ENCODE measurements around the gene PHGDH.
"Not testable (repeated sequence)": the region's sequence is repeated elsewhere in the genome, so short reads cannot be mapped to it uniquely, and the experiment has no call there.

The PHGDH gene

DNA sequence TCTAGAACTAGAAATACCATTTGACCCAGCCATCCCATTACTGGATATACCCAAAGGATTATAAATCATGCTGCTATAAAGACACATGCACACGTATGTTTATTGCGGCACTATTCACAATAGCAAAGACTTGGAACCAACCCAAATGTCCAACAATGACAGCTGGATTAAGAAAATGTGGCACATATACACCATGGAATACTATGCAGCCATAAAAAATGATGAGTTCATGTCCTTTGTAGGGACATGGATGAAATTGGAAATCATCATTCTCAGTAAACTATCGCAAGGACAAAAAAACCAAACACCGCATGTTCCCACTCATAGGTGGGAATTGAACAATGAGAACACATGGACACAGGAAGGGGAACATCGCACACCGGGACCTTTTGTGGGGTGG is 5.1 kb upstream of the PHGDH start:
- not testable (repeated sequence) for DNase-seq; H3K36me3 Mint-ChIP-seq (ENCODE audit: insufficient read depth); H3K4me3 Mint-ChIP-seq; H3K4me1 Mint-ChIP-seq (ENCODE audit: low read depth in 2 of 2); ATAC-seq (replicated peaks); H3K27ac Mint-ChIP-seq
- H3K27me3 Mint-ChIP-seq, result peaks cover 18 to 52% of the 10 kb centered on the region in 2 donors
- H3K9me3 Mint-ChIP-seq, result peaks cover 10 to 14% of the 10 kb centered on the region in 2 donors

DNA sequence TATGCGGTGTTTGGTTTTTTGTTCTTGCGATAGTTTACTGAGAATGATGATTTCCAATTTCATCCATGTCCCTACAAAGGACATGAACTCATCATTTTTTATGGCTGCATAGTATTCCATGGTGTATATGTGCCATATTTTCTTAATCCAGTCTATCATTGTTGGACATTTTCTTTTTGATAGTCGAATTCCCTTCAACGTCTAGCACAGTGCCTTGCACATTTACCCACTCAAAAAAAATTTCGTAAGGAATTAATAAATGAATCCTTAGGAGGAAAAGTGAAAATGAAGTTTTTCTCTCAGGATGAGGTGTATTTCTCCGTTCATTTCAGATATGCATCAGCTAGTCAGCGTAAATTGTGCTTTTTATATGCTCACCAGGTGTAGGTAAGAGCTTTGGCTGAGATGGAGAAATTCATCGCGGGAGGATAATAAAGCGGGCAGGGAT is 354 bp upstream of the PHGDH start:
- peak overlapping the region; percentile 77 to 89 for H3K4me3 Mint-ChIP-seq
- H3K4me1 Mint-ChIP-seq (ENCODE audit: low read depth in 2 of 2), result peaks cover 10 to 20% of the 10 kb centered on the region in 2 donors
- ATAC-seq (replicated peaks); DNase-seq; H3K9me3 Mint-ChIP-seq; H3K36me3 Mint-ChIP-seq (ENCODE audit: insufficient read depth); H3K27ac Mint-ChIP-seq: not testable (repeated sequence)
- peaks cover 8 to 74% of the 10 kb centered on the region in 2 donors for H3K27me3 Mint-ChIP-seq

DNA sequence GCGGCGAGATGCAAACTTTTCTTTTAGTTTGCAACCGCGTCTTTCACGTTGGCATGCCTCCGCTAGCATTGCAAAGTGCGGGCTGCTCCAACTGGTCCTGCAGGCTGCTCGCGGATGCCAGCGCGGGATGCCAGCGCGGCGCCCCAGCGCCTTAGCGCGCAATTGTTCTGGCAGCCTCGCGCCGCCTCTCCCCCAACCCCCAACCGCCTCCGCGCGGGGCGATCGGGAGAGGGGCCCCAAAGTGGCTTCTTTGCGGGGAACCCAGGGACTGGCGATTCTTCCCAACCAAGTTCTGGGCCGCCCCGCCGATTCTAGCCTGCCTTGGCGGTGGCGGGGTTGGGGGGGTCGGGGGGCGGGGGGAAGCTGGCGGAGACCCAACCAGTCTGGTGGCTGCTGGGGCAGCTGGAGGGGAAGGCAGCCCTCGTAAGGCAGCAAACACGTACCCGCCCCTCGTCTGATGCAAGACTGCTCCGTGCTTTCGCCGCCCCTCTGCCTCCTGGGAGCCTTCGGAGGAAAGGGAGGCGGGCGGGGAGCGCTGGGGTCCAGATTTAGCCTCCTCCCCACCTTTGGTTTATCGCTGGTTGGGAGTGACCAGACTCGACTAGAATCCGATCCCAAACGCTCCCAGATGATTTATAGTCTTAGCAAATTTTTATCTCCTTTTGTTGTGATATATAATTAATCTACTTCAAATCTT is 756 bp downstream of the PHGDH start:
- ATAC-seq (replicated peaks) (peak; percentile 50), DNase-seq (no peak)
- peak overlapping the region; percentile 77 to 89 for H3K4me3 Mint-ChIP-seq
- no peaks in the 10 kb centered on the region for H3K36me3 Mint-ChIP-seq (ENCODE audit: insufficient read depth)
- no peak overlapping the region for H3K27ac Mint-ChIP-seq
- peaks cover 8 to 75% of the 10 kb centered on the region in 2 donors for H3K27me3 Mint-ChIP-seq
- peaks cover 10 to 20% of the 10 kb centered on the region in 2 donors for H3K4me1 Mint-ChIP-seq (ENCODE audit: low read depth in 2 of 2)
- H3K9me3 Mint-ChIP-seq, result no peaks in the 10 kb centered on the region

DNA sequence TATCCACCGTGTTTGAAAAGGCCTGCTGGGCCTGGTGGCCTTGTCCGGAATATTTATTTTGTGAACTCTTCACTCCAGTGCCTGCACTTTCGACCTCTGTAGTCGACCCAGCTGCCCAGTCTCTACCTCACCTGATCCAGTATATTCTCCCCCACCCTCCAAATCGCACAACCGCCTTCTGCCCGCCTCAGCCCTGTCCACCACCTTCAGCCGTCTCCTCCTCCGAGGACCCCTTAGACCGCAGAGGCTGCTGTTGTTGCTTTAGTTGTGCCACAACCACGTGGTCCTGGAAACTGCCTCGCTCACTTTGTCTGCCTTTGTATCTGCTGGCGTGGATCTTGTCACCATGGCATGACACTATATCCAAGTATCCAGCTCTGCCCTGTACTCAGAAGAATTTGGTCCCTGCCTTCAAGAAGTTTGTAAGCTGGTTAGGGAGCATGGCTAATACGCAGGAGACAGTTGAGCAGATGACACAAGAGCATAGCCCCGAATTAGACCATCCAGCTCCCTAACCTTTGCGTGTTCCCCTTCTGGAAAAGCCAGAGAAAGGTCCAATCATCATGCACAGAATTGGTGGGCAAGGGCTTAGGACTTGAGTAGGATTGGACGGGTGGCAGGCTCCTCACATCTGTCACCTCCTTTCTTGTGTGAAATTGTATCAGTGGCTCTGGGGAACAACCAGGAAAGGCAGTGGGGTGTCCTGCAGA is 1.5 kb downstream of the PHGDH start:
- H3K4me1 Mint-ChIP-seq (ENCODE audit: low read depth in 2 of 2), result peaks cover 10 to 20% of the 10 kb centered on the region in 2 donors
- H3K4me3 Mint-ChIP-seq, result peak overlapping the region; percentile 68 to 73
- no peak for ATAC-seq (replicated peaks)
- DNase-seq, result no peak
- H3K27ac Mint-ChIP-seq, result no peak overlapping the region
- no peaks in the 10 kb centered on the region for H3K9me3 Mint-ChIP-seq
- no peaks in the 10 kb centered on the region for H3K36me3 Mint-ChIP-seq (ENCODE audit: insufficient read depth)
- H3K27me3 Mint-ChIP-seq, result peaks cover 8 to 73% of the 10 kb centered on the region in 2 donors

DNA sequence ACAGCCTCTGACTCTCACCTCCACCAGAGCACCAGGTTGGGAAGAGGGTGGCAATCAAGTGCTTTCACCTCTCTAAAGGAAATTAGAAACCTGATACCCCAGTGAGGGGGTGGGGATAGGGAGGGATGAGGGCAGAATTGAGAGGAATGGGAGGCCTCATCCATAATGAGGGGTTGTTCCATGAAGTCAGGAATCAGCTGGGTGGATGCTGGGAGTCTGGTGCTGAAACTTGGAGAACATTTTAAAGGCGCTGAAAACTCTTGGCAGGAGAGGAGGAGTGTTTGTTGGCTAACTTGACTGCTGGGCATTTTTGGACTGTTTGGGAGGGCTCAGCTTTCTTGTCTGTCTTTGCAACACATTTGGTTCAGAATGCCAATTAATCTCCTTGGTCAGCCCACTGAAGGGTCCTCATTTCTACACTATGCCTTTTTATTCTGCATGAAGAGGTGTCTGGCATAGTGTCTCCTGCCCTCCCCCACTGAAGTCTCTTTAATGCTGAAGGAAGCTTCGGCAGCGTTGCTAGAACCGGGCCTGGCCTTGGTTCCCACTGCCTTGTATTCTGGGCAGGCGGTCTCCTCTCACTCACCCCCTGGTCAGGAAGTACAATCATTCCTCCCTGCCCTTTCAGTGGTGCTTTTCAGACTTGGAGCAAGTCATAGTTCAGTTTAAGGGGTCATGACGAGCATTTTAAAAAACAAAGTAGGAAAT is 2.2 kb downstream of the PHGDH start:
- peaks cover 8 to 66% of the 10 kb centered on the region in 2 donors for H3K27me3 Mint-ChIP-seq
- H3K36me3 Mint-ChIP-seq (ENCODE audit: insufficient read depth), result no peaks in the 10 kb centered on the region
- DNase-seq (no peak), ATAC-seq (replicated peaks) (no peak)
- peaks cover 10 to 20% of the 10 kb centered on the region in 2 donors for H3K4me1 Mint-ChIP-seq (ENCODE audit: low read depth in 2 of 2)
- peak overlapping the region; percentile 68 to 73 for H3K4me3 Mint-ChIP-seq
- no peaks in the 10 kb centered on the region for H3K9me3 Mint-ChIP-seq
- H3K27ac Mint-ChIP-seq, result no peak overlapping the region

DNA sequence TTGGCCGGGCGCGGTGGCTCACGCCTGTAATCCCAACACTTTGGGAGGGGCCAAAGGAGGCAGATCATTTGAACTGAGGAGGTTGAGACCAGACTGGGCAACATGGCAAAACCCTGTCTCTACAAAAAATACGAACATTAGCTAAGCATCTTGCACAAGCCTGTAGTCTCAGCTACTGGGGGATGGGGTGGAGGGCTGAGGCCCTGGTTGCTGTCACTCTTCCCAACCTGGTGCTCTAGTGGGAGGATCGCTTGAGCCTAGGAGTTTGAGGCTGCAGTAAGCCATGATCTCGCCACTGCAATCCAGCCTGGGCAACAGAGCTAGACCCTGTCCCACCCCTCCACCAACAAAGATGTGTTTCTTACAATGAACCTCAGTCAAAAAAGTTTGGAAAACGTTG is 2.8 kb downstream of the PHGDH start:
- Mint-ChIP-seq H3K36me3 (ENCODE audit: insufficient read depth) (no peaks in the 10 kb centered on the region), H3K4me1 (ENCODE audit: low read depth in 2 of 2) (peaks cover 10 to 20% of the 10 kb centered on the region in 2 donors), H3K9me3 (no peaks in the 10 kb centered on the region), H3K27me3 (peaks cover 8 to 59% of the 10 kb centered on the region in 2 donors), H3K27ac (no peak overlapping the region), H3K4me3 (no peak overlapping the region)
- ATAC-seq (replicated peaks) (no peak), DNase-seq (no peak)

DNA sequence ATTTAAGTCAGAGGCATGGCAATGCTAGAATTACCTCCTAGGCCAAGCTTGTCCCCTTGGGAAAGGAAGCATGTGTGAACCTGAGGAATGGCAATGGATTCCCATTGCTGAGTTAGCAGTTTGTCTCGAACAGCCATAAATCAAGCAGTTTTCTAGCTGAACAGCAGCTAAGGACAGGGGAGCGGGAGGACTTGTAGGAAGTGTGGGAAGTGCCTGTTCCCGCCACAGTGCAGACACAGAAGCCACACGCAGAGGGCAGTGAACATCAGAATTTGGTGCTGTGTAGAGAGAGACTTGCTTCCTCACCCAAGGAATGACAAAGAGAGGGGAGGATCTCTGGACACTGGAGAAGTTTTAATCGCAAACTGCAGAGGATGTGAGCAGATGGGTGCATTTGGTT is 3.8 kb downstream of the PHGDH start:
- Mint-ChIP-seq H3K36me3 (ENCODE audit: insufficient read depth) (no peaks in the 10 kb centered on the region), H3K9me3 (no peaks in the 10 kb centered on the region), H3K4me3 (no peak overlapping the region), H3K4me1 (ENCODE audit: low read depth in 2 of 2) (peaks cover 10 to 20% of the 10 kb centered on the region in 2 donors), H3K27me3 (peaks cover 8 to 49% of the 10 kb centered on the region in 2 donors), H3K27ac (no peak overlapping the region)
- DNase-seq (no peak), ATAC-seq (replicated peaks) (no peak)

DNA sequence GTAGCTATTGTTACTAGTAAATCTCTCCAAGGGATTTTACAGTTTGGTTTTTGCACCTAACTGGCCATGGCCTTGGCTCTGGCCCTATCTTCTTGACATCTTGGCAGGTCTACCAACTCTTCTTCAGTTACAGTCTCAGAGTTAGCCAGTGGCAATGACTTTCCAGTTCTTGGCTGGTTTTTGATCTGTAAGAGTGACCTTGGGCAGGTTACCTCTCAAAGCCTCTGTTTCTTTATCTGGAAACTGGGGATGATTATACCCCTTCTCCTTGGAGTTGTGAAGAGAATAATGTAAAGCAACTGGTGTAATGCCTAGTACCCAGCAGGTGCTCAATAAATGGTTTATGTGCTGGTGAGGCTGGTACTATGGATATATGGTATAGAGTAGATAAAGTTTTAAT is 6.7 kb downstream of the PHGDH start:
- Mint-ChIP-seq H3K36me3 (ENCODE audit: insufficient read depth) (no peaks in the 10 kb centered on the region), H3K9me3 (no peaks in the 10 kb centered on the region), H3K4me1 (ENCODE audit: low read depth in 2 of 2) (peaks cover 0 to 9% of the 10 kb centered on the region in 2 donors), H3K27ac (no peak overlapping the region), H3K27me3 (peaks cover 2 to 26% of the 10 kb centered on the region in 2 donors), H3K4me3 (no peak overlapping the region)
- DNase-seq (no peak), ATAC-seq (replicated peaks) (no peak)

DNA sequence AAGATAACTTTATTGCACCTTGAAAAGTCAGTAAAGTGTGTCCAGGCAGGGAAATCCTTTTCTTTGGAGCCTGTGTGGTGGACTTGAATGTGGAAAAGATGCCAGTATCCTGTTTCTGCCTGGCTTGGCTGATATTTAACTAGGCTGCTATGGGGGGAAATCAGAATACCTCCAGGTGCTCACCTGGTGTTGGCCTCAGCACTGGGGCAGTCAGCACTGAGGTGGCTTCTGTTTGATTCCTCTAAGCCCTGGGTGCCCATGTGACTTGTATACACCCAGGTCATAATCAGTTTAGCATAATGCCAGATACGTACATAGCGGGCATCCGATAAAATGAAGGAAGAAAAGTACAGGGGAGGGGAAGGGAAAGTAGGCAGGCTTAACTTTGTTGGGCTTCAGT is 7.2 kb downstream of the PHGDH start:
- no peaks in the 10 kb centered on the region for H3K9me3 Mint-ChIP-seq
- H3K27me3 Mint-ChIP-seq, result peaks cover 0 to 21% of the 10 kb centered on the region in 2 donors
- no peak overlapping the region for H3K27ac Mint-ChIP-seq
- H3K4me3 Mint-ChIP-seq, result no peak overlapping the region
- no peaks in the 10 kb centered on the region for H3K36me3 Mint-ChIP-seq (ENCODE audit: insufficient read depth)
- H3K4me1 Mint-ChIP-seq (ENCODE audit: low read depth in 2 of 2), result peaks cover 0 to 8% of the 10 kb centered on the region in 2 donors
- no peak for DNase-seq
- no peak for ATAC-seq (replicated peaks)

DNA sequence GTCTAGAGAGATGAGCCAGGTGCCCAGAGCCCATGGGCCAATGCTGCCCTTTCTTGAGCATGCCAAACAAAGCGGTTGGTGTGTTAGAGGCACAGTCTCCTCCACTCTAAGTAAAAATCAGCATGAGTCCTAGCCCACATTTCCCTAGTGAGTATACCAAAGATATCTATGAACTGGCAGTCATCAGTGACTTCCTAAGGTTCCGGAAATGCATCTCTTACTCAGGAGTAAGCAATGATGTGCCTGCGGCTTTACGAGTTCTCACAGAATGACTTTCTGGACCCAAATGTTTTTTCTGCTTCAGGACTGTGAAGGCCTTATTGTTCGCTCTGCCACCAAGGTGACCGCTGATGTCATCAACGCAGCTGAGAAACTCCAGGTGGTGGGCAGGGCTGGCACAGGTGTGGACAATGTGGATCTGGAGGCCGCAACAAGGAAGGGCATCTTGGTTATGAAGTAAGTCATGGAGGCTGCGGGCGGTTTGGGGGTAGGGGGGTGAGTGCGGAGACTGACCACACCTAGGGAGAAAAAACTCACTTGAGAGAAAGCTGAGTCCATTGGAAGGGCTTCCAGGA is 9.2 kb downstream of the PHGDH start:
- Mint-ChIP-seq H3K27ac (no peak overlapping the region), H3K36me3 (ENCODE audit: insufficient read depth) (no peaks in the 10 kb centered on the region), H3K9me3 (no peaks in the 10 kb centered on the region), H3K27me3 (peaks cover 0 to 5% of the 10 kb centered on the region in 2 donors), H3K4me3 (no peak overlapping the region), H3K4me1 (ENCODE audit: low read depth in 2 of 2) (no peaks in the 10 kb centered on the region)
- DNase-seq (no peak), ATAC-seq (replicated peaks) (no peak)

DNA sequence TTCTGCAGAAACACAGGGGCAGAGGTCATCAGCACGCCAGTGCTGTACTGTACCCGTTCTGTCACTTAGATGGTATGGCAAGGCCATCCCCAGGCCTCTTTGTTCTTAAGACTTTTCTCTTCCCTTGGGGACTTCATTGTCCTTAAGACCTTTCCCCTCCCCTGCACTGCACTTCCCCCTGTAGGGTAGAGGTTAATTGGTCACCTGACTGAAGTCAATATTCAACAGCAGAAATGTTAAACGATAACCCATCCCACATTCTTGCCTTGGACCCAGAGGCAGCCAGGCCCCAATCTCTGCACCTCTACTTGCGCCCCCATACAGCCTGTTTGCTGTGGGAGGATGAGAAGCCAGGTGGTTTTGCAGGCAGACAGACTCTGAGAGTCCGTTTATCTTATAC is 10.2 kb downstream of the PHGDH start:
- Mint-ChIP-seq H3K4me3 (no peak overlapping the region), H3K36me3 (ENCODE audit: insufficient read depth) (no peaks in the 10 kb centered on the region), H3K27ac (no peak overlapping the region), H3K9me3 (no peaks in the 10 kb centered on the region), H3K27me3 (no peaks in the 10 kb centered on the region), H3K4me1 (ENCODE audit: low read depth in 2 of 2) (no peaks in the 10 kb centered on the region)
- no peak for DNase-seq
- ATAC-seq (replicated peaks), result no peak

DNA sequence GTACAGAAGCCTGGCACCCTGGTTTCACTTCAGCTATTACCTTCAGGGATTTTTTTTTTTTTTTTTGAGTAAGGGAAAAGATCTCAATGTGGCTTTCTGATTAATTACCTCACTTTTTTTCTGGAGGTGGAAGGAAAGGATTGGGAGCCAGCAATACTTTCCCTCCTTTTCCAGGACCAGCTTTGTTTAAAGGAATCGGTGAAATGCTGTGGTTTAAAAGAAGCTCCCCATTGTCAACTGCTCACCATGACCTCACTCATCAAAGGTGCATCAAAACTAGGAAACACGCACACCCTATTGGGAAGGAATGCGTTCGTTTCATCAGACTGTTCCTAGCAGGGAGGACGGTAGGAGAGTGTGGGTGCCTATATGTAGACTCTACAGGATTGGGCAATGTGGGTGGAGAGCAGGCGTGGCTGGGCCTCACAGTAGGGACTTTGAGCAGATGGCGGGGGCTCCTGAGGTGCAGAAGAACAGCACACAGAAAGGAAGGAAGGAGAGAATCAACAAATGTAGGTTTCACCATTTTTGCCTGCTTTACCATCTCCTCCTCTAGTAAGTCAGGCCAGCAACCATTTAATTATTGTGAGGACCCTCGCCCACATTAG is 13.0 kb downstream of the PHGDH start:
- ATAC-seq (replicated peaks) (no peak), DNase-seq (no peak)
- no peaks in the 10 kb centered on the region for H3K27me3 Mint-ChIP-seq
- no peak overlapping the region for H3K27ac Mint-ChIP-seq
- no peak overlapping the region for H3K4me3 Mint-ChIP-seq
- no peaks in the 10 kb centered on the region for H3K36me3 Mint-ChIP-seq (ENCODE audit: insufficient read depth)
- H3K4me1 Mint-ChIP-seq (ENCODE audit: low read depth in 2 of 2), result no peaks in the 10 kb centered on the region
- H3K9me3 Mint-ChIP-seq, result no peaks in the 10 kb centered on the region

DNA sequence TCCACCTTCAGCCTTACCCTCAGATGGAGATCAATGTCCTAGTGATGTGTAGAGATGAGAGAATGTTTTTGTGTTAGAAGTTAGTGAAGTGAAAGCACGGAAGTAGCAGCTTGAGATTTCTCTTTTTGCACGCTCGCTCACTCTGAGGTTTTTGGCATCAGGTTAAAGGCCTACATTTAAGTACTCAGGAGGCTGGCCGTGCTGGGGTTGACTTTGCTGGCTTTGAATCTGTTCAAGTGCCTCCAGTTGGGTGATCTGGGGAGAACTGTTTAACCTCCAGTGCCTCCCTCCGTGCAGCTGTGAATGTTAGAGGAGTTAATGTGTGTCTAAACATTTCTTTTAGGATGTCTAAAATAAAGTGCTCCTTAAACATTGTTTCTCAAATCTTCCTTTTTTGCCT is 13.9 kb downstream of the PHGDH start:
- no peaks in the 10 kb centered on the region for H3K4me1 Mint-ChIP-seq (ENCODE audit: low read depth in 2 of 2)
- no peak overlapping the region for H3K4me3 Mint-ChIP-seq
- H3K27me3 Mint-ChIP-seq, result no peaks in the 10 kb centered on the region
- ATAC-seq (replicated peaks) (no peak), DNase-seq (no peak)
- H3K9me3 Mint-ChIP-seq, result no peaks in the 10 kb centered on the region
- H3K27ac Mint-ChIP-seq, result no peak overlapping the region
- H3K36me3 Mint-ChIP-seq (ENCODE audit: insufficient read depth), result no peaks in the 10 kb centered on the region

Measured in effector memory CD8-positive, alpha-beta T cell (primary cell).